Mesenchymal stem cell (in vitro differentiated cells and primary cell): ENCODE measurements around the gene SLC36A2.
"Not testable (repeated sequence)": the region's sequence is repeated elsewhere in the genome, so short reads cannot be mapped to it uniquely, and the experiment has no call there.

Experiments
- DNase-seq: peaks from one replicate; pipeline ENCODE4 v3.0.0-alpha.2; 2013
- H2AFZ ChIP-seq: one replicate; pipeline ENCODE4 v1.6.1; 2013; ENCODE audit warnings: low read depth, mild to moderate bottlenecking, control low read depth, inconsistent platforms, low read length, moderate library complexity
- H2AK5ac ChIP-seq: 2 replicates; pipeline ENCODE4 v1.6.1; 2013; ENCODE audit warnings: low read length, moderate library complexity, mild to moderate bottlenecking, inconsistent platforms; ENCODE audit not compliant: severe bottlenecking
- H2BK120ac ChIP-seq: one replicate; pipeline ENCODE4 v1.6.1; 2013; ENCODE audit warnings: low read depth, mild to moderate bottlenecking, inconsistent platforms, low read length, moderate library complexity
- H2BK12ac ChIP-seq, 2 experiments: one replicate each; pipeline ENCODE4 v1.6.1; 2013; ENCODE audit warnings: inconsistent platforms in 2 of 2, low read length in 2 of 2, mild to moderate bottlenecking in 2 of 2, moderate library complexity in 2 of 2, control low read depth in 1 of 2
- H2BK15ac ChIP-seq: one replicate; pipeline ENCODE4 v1.6.1; 2013; ENCODE audit warnings: mild to moderate bottlenecking, low read depth, inconsistent platforms; ENCODE audit not compliant: poor library complexity, severe bottlenecking
- H2BK5ac ChIP-seq: 2 replicates; pipeline ENCODE4 v1.6.1; 2013; ENCODE audit warnings: low read depth, mild to moderate bottlenecking, low read length, control low read depth, inconsistent platforms; ENCODE audit not compliant: poor library complexity, severe bottlenecking
- H3K14ac ChIP-seq, 2 experiments: one replicate each; pipeline ENCODE4 v1.6.1; 2013; ENCODE audit warnings: inconsistent platforms in 2 of 2, low read length in 2 of 2, control low read depth in 1 of 2, mild to moderate bottlenecking in 1 of 2, moderate library complexity in 1 of 2
- H3K18ac ChIP-seq, 2 experiments: one replicate each; pipeline ENCODE4 v1.6.1; 2013; ENCODE audit warnings: inconsistent platforms in 2 of 2, low read length in 2 of 2, control low read depth in 1 of 2, low read depth in 1 of 2, mild to moderate bottlenecking in 1 of 2
- H3K23ac ChIP-seq, 2 experiments: one replicate each; pipeline ENCODE4 v1.6.1; 2013; ENCODE audit warnings: inconsistent platforms in 2 of 2, low read length in 2 of 2, mild to moderate bottlenecking in 2 of 2, moderate library complexity in 2 of 2, control low read depth in 1 of 2
- H3K27ac ChIP-seq: 2 replicates; pipeline ENCODE4 v1.5.1; 2013; ENCODE audit warnings: mild to moderate bottlenecking, moderate library complexity, low read length, control low read depth, inconsistent platforms; ENCODE audit not compliant: poor library complexity, severe bottlenecking
- H3K27me3 ChIP-seq, 2 experiments: 2 replicates each; pipeline versions ENCODE4 v1.6.1 to v1.7.0; 2013; ENCODE audit warnings: low read length in 2 of 2, mild to moderate bottlenecking in 2 of 2, moderate library complexity in 2 of 2, control low read depth in 1 of 2, inconsistent platforms in 1 of 2; ENCODE audit not compliant: control insufficient read depth in 1 of 2, insufficient read depth in 1 of 2
- H3K36me3 ChIP-seq, 2 experiments: 2 replicates each; pipeline versions ENCODE4 v1.6.1 to v1.7.0; 2013; ENCODE audit warnings: low read length in 2 of 2, control low read depth in 1 of 2, inconsistent platforms in 1 of 2, low read depth in 1 of 2, mild to moderate bottlenecking in 1 of 2; ENCODE audit not compliant: insufficient read depth in 2 of 2, control insufficient read depth in 1 of 2
- H3K4ac ChIP-seq, 2 experiments: one replicate each; pipeline ENCODE4 v1.6.1; 2013; ENCODE audit warnings: inconsistent platforms in 2 of 2, low read length in 2 of 2, mild to moderate bottlenecking in 2 of 2, moderate library complexity in 2 of 2, control low read depth in 1 of 2, low read depth in 1 of 2
- H3K4me1 ChIP-seq: 2 replicates; pipeline ENCODE4 v1.6.1; 2013; ENCODE audit warnings: low read depth, low read length, control low read depth; ENCODE audit not compliant: control insufficient read depth, insufficient read depth
- H3K4me2 ChIP-seq: 2 replicates; pipeline ENCODE4 v1.6.1; 2013; ENCODE audit warnings: low read length, mild to moderate bottlenecking, inconsistent platforms; ENCODE audit not compliant: poor library complexity, severe bottlenecking
- H3K4me3 ChIP-seq, 2 experiments: 2 replicates each; pipeline versions ENCODE4 v1.5.1 to v1.7.0; 2013; ENCODE audit warnings: low read length in 2 of 2, mild to moderate bottlenecking in 2 of 2, control low read depth in 1 of 2, low read depth in 1 of 2; ENCODE audit not compliant: insufficient read depth in 1 of 2
- H3K79me1 ChIP-seq: replicated peaks from 2 replicates; pipeline ENCODE4 v1.6.1; 2013; ENCODE audit warnings: mild to moderate bottlenecking, control low read depth, low read length, inconsistent platforms; ENCODE audit not compliant: poor library complexity, severe bottlenecking
- H3K9ac ChIP-seq: 2 replicates; pipeline ENCODE4 v1.7.0; 2013; ENCODE audit warnings: mild to moderate bottlenecking, low read length, moderate library complexity
- H3K9me3 ChIP-seq: 2 replicates; pipeline ENCODE4 v1.7.0; 2013; ENCODE audit warnings: mild to moderate bottlenecking, low read length; ENCODE audit not compliant: control insufficient read depth
- H4K8ac ChIP-seq: one replicate; pipeline ENCODE4 v1.6.1; 2013; ENCODE audit warnings: inconsistent platforms, mild to moderate bottlenecking, low read length, moderate library complexity
- H4K91ac ChIP-seq: one replicate; pipeline ENCODE4 v1.6.1; 2013; ENCODE audit warnings: mild to moderate bottlenecking, low read length, inconsistent platforms
- WGBS: methylation state at CpG from one replicate; pipeline ENCODE4 v1.1.7; 2013; ENCODE audit warnings: mixed read lengths; 5-methylcytosine and 5-hydroxymethylcytosine counted together

Gene SLC36A2

DNA sequence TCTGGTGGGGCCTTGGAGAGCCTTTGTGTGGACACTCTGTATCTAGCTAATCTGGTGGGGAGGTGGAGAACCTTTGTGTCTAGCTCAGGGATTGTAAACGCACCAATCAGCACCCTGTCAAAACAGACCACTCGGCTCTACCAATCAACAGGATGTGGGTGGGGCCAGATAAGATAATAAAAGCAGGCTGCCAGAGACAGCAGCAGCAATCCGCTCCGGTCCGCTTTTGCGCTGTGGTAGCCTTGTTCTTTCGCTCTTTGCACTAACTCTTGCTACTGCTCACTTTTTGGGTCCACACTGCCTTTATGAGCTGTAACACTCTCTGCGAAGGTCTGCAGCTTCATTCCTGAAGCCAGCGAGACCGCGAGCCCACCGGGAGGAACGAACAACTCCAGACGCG lies 37.5 kb downstream of the SLC36A2 start:
- H3K27ac ChIP-seq, H3K9me3 ChIP-seq, H3K9ac ChIP-seq, H2AFZ ChIP-seq, H3K79me1 ChIP-seq, H2BK120ac ChIP-seq, H2BK15ac ChIP-seq, H3K36me3 ChIP-seq, H3K23ac ChIP-seq, H2AK5ac ChIP-seq, H4K91ac ChIP-seq, H3K4me3 ChIP-seq, H3K4ac ChIP-seq, H2BK5ac ChIP-seq, H3K18ac ChIP-seq, H4K8ac ChIP-seq, H2BK12ac ChIP-seq, H3K4me1 ChIP-seq, H3K4me2 ChIP-seq, H3K14ac ChIP-seq, DNase-seq: not testable (repeated sequence)
- 90% methylated on average over 15 of the region's 15 CpGs for WGBS
- peaks cover 4 to 12% of the 10 kb centered on the region in 2 experiments for H3K27me3 ChIP-seq

GRCh38 chr5:151309266-151309665 lies 38.1 kb downstream of the SLC36A2 start:
- H2AK5ac ChIP-seq, H3K27me3 ChIP-seq, H2BK5ac ChIP-seq, H3K14ac ChIP-seq, H2BK15ac ChIP-seq, H3K4me2 ChIP-seq, H3K23ac ChIP-seq, H3K27ac ChIP-seq, H3K4ac ChIP-seq, H4K8ac ChIP-seq, H2BK120ac ChIP-seq, H3K18ac ChIP-seq, H2AFZ ChIP-seq, H2BK12ac ChIP-seq, H3K9ac ChIP-seq, H3K79me1 ChIP-seq, H3K9me3 ChIP-seq, DNase-seq, H3K4me1 ChIP-seq, H4K91ac ChIP-seq, H3K36me3 ChIP-seq, H3K4me3 ChIP-seq: not testable (repeated sequence)
- WGBS = 96% methylated on average over 15 of the region's 27 CpGs

GRCh38 chr5:151303666-151304065 lies 43.7 kb downstream of the SLC36A2 start, which contains the start of gene SLC36A3:
Gene SLC36A3, minus strand, starts transcription at chr5:151303766. Its CDS starts 412 bp downstream, at chr5:151303354.
- Histone ChIP-seq H3K36me3 (no peaks in the 10 kb centered on the region), H3K14ac (peak within 1 kb of the TSS in 1 of 2 experiments; percentile 27), H3K4me2 (no peak within 1 kb of the TSS), H2BK120ac (no peak within 1 kb of the TSS), H3K4ac (no peak within 1 kb of the TSS), H3K4me3 (no peak within 1 kb of the TSS), H3K9me3 (no peaks in the 10 kb centered on the region), H3K27me3 (peaks cover 13 to 48% of the 10 kb centered on the region in 2 experiments), H2AFZ (no peak within 1 kb of the TSS), H2BK15ac (no peak within 1 kb of the TSS), H3K23ac (peak within 1 kb of the TSS in 1 of 2 experiments; percentile 15), H3K79me1 (no peaks in the 10 kb centered on the region), H2AK5ac (no peak within 1 kb of the TSS), H3K27ac (no peak within 1 kb of the TSS), H2BK12ac (no peak within 1 kb of the TSS), H3K4me1 (no peaks in the 10 kb centered on the region), H2BK5ac (no peak within 1 kb of the TSS), H3K18ac (no peak within 1 kb of the TSS), H3K9ac (no peak within 1 kb of the TSS), H4K91ac (no peak within 1 kb of the TSS), H4K8ac (no peak within 1 kb of the TSS)
- no peak for DNase-seq
- 82% methylated on average over 1 of the region's 2 CpGs for WGBS

GRCh38 chr5:151298063-151298855 lies 49.1 kb downstream of the SLC36A2 start:
- whole genome bisulfite sequencing = 69% methylated on average over 5 of the region's 6 CpGs
- Histone ChIP-seq H3K79me1 (no peaks in the 10 kb centered on the region), H2BK15ac (no peak overlapping the region)

More at GRCh38 chr5:151298063-151298855, 49.1 kb downstream of the SLC36A2 start:
- Histone ChIP-seq H2AK5ac (no peak overlapping the region), H3K27ac (no peak overlapping the region), H3K4me2 (no peak overlapping the region), H3K4me1 (no peaks in the 10 kb centered on the region), H3K9ac (no peak overlapping the region), H3K36me3 (no peaks in the 10 kb centered on the region), H3K27me3 (peaks cover 12 to 50% of the 10 kb centered on the region in 2 experiments), H3K18ac (no peak overlapping the region), H4K8ac (no peak overlapping the region), H3K23ac (no peak overlapping the region), H3K4ac (no peak overlapping the region), H2BK120ac (no peak overlapping the region), H4K91ac (no peak overlapping the region), H2BK12ac (no peak overlapping the region), H2BK5ac (no peak overlapping the region), H3K9me3 (no peaks in the 10 kb centered on the region), H3K4me3 (no peak overlapping the region), H3K14ac (no peak overlapping the region), H2AFZ (no peak overlapping the region)
- peak; percentile 65 for DNase-seq
